ENCODE data around the gene DROSHA.

- no peak for TF ChIP-seq CTCF (IDR thresholded peaks at IDR 0.05)
- no peak for TF ChIP-seq POLR2A (IDR thresholded peaks at IDR 0.05)
Measured at GRCh38 chr5:31463351-31463750, 68.5 kb downstream of the DROSHA start.
